Measurements from ENCODE around the gene LMX1A.

LMX1A gene

DNA sequence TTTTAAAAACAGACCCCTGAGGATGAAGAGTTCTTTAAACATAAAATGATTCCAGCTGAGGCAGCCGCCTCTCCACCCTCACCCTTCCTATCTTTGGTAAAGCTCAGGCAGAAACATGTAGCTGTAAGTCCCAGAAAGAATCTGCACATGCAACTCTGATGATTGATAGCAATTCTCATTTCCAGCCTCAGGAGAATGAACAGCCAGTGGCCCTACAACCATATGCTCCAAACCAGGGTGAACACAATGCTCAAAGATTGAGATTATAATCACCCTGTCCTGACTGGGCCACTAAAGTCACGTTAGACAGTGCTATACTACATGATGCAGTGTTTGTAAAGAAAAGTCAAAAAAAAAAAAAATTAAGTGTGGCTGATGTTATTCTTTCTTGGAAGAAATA, 80.2 kb downstream of the LMX1A start:
- no peak for DNase-seq (ENCODE audit: low read depth in 2 of 2, low spot score in 1 of 2)

DNA sequence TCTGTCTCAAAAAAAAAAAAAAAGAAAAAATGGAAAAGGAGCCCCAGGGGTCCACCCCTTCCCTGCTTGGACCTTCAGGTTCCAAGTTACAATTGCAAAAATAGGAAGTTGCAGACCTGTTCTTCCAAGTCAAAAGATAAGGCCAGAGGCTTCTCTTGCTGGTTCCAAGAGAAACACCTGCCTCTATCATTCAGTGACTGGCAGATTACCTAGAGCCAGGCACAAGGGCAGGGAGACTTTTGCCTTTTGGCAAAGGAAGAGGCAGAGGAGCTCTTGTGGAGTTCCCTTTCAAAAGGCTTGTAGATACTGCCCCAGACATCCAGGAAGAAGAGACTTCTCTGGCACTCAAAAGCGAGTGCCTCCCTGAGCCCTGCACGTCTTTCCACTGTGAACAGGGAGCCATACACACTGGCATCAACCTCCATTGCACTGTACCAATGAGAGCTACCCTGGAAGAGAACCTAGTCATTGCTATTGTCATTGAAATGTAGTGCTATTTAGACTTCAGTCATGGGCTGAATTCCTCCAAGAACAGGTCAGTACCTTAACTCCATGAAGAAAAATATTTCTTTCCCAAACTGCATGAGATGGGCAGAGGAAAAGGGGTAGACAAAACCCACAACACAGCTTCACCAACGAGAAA, 91.2 kb downstream of the LMX1A start:
- no peak for DNase-seq (ENCODE audit: low read depth in 2 of 2, low spot score in 1 of 2)

DNA sequence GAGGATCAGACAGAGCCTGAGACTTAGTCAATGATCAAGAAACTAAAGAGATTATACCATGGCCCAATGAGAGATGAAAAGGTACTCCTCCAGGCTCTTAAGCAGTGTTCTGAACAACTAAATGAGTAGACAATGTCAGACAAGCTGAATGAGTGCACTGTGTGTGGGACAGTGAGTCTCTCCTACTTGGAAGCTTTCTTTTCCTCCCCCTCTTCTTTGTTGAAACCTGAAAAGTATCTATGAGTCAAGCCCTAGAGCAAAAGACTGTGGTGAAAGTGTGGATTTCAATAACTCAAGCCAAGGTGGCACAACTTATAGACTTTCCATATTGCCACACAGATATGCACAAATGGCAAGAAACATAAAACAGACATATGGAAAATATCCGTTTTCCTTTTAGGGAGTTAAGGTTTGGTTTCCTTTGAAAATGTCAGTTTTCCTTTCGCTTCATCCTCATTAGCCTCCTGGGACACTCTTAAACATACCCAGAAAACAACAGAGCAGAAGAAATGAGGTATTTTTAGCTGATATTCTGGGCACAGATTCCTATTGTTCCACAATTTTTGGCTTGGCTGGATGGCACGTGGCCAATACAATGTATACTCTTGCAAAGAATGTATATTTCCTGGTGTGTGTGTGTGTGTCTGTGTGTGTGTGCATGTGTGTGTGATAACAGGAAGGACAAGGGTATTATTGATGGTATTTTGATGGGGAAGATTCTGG, 96.6 kb downstream of the LMX1A start:
- DNase-seq (ENCODE audit: low read depth in 2 of 2, low spot score in 1 of 2), result no peak

DNA sequence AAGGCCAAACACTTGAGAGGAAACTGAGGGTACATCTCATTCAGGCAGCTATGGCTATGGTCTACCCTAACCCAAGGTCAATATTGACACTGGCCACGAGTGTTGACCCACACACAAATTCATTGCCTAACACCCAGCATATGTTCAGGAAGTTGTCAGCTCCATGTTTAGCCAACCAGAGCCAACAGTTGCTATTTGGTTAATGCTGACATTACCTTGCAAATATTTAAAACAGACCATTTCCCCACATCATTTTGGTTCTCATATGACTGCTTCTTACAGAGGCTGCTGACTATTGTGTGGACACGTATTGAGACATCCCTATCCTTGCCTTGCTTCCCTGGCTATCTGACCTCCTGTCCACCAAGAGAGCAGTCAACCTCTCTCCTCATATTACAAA, 97.3 kb downstream of the LMX1A start:
- DNase-seq (ENCODE audit: low read depth in 2 of 2, low spot score in 1 of 2), result no peak

DNA sequence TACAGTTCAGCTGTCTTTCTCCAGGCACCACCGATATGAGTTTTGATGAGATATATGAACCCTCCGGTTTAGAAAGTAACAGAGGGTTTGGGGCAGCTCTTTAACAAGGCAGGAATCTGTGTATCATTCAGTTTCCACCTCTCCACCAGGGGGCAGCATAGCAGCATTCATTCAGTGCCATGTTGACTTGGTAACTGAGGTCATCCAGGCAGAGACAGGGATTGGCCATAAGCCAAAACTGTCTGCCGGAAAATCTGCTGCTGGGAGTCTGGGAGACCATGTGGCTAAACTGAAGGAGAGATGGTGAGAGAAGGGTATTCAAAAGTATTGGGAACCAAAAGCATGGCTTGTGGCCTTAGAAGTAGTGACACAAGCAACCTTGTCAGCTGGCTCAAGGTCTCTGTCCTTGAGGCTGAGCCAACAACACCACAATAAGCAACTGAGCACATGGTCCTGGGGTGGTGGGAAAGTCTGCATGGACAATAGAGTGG, 98.5 kb downstream of the LMX1A start:
- DNase-seq (ENCODE audit: low read depth in 2 of 2, low spot score in 1 of 2), result no peak

DNA sequence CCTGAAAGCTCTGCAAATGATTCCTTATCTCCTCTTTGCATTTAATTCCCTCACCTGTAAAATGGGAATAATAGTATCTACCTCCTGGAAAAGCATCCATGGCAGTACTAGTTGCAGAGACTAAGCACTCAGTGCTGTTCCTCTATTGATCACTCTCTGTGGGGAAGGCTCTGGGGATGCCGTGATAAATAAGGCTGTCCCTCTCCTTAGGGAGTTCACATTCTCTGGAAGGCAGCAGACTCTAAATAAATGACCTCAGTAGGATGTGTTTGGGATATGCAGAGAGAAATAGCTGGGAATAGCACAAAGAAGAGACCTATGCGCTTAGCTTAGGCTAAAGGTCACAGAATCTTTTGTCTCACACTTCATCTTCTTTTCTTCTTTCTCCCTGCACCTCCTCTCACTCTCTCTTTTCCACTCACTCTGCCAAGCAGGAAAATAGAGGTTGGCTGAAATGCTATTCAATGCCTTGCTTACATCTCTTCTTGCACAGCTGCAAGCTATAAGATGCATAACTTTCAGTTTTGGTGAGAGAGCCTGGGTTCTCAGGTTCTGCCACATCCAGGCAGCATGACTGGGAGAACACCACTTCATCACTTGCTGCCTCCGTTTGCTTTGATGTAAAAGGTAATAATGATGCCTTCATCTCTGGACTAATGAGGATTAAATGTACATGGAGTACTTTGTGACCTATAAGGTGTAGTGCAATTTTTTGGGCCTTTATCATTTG, 101.5 kb downstream of the LMX1A start:
- DNase-seq (ENCODE audit: low read depth in 2 of 2, low spot score in 1 of 2), result no peak

DNA sequence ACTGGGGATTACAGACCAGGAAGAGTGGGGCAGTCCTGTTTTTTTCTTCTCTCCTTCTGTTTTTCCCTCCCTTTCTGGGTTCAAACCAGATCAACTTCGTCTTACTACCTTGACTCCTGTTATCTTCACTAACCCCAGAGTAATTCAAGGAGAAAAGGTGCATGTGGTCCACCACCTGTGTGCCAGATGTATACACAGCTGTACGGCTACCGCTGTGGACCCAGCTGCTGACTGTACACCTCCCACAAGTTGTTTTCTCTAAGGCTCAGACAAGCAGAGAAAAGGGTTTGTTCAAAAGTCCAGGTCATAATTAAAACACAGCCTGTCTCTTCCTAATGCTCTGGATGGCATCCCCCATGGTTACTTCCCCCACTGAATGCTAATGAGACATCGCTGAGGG, 102.1 kb downstream of the LMX1A start:
- no peak for DNase-seq (ENCODE audit: low read depth in 2 of 2, low spot score in 1 of 2)

DNA sequence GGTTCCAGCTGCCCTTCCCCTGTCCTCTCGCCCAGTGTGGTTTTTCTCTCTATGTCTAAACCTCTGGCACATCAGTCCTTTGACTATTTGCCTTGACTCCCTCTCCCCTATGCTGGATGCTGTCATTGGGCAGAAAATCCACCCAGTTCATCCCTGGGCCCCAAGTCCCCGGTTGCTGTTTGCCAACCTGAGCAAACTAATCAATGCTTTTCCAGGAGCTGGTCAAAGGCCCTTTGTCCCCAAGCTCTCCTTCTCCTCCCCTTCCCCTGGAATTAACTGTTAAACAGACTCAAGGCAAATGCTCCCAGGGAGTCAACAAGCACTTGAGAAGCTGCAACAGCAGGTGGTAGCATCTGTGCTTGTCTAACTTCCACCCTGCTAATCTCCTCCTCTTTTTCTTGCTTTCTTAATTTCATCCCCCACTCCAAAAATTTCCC, 102.7 kb downstream of the LMX1A start:
- DNase-seq (ENCODE audit: low read depth in 2 of 2, low spot score in 1 of 2), result no peak

DNA sequence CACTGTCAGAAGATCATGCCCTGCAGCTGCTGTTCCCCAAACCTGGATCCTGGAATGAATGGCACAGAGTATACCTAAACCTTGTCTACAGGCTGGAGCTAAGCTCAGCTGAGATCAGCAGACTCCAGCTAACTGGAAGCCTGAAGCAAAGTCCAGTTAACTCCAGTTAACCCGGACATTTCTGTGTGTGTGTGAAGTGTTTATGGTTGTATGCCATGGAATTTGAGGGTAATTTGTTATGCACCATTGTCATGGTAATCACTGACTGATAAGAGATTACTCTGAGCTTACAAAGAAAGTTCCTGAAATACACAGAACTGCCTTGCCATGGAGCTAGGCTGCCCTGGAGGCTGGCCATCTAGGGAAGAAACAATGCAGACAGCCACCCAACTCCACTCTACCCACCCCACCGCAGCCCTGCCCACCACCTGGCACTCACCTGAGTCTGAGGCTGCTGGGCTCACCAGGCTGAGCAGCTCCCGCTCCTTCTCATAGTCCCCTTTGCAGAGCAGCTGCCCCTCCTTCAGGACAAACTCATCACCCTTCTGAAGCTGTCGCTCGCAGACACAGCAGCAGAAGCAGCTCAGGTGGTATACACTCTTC, 107.4 kb downstream of the LMX1A start:
- DNase-seq (ENCODE audit: low read depth in 2 of 2, low spot score in 1 of 2), result no peak

DNA sequence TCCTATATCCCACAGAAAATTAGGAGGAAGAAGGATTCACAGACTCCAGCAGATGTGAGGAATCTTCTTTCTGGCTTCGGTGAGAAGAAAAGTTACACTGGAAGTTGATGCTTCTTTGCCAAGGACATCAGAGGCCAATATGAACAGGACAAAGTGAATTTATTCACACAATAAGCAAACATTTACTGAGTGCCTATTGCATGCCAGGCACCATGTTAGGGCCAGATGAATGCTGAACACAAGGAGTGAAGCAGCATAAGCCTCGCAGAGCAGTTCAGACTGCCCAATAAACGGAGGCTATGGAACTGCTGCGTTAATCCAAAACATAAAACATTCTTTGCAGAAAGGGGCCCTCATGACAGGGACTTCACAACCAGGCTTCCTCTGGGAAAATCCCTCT, 114.6 kb downstream of the LMX1A start:
- no peak for DNase-seq (ENCODE audit: low read depth in 2 of 2, low spot score in 1 of 2)

DNA sequence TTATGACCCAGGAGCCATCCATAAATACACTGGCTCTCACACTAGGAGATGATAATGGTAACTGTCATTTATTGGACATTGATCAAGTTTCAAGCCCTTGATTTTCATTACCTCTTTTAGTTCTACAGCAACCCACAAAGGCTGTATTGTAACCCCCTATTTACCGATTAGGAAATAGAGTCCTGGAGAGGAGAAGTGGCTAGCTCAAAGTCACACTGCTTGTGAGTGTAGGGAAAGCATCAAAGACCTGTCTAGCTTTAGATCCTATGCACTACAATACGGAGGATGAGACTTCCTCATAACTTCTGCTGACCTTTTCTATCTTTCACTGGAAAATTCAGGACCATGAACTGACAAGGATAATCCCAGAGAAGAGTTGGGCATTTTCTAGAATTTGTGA, 115.2 kb downstream of the LMX1A start:
- no peak for DNase-seq (ENCODE audit: low read depth in 2 of 2, low spot score in 1 of 2)

DNA sequence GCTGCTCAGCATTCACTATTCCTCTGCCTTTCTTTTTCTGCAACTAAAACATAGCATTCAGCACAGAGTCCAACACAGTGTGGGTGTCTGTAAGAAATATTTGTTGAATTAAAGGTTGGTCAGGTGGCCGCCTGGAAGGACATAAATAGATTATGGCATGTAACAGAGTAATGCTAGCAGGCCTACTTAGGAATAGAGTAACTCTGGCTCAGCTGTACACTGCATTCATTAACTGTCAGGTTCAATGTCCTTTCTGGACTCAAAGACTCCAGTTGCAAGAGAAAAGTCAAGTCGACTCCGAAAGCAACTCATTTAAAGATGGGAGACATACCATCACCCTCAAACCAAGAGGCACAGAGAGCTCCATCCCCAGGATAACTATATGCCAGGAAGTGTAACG, 116.0 kb downstream of the LMX1A start:
- DNase-seq (ENCODE audit: low read depth in 2 of 2, low spot score in 1 of 2), result no peak

DNA sequence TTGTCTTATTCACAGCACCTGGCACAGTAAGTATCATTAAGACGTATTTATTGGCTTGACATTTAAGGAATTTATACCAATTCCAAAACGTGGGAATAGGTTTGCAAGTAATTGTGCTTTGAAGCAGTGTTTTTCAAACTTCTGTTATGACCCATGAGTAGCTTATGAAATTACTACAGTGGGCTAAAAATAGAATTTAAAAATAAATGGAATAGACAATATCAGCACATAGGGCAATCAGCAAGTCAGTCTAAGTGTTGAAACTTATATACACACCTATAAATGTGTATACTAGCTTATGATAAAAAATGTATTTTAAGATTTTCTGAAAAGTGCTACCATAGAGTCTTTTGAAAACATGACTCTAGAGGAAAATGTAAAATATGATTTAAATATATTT, 116.6 kb downstream of the LMX1A start:
- no peak for DNase-seq (ENCODE audit: low read depth in 2 of 2, low spot score in 1 of 2)

DNA sequence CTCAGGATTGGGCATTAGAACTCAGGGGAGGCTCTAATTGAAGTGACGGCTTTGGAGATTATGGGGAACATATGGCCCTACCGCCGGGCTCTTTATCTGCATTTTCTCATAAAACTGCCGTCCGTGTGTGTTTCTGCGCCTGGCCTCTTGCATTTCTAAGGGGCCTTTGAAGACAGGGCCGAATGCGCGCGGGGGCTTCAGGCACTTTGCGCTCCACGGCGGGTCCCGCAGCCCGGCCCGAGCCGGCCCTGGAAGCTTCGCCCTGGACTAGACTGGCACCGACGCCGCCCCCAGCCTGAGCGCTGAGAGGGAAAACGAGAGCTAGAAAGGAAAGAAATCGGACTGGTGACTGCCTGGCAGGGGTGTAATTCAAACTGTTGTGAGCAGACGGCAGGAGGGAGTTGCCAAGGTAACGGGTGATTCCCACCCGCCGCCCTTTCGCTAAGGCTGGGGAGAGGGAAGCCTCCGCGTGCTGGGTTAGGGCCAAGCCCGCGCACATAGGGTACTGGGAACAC, 120.7 kb downstream of the LMX1A start:
- no peak for DNase-seq (ENCODE audit: low read depth in 2 of 2, low spot score in 1 of 2)

DNA sequence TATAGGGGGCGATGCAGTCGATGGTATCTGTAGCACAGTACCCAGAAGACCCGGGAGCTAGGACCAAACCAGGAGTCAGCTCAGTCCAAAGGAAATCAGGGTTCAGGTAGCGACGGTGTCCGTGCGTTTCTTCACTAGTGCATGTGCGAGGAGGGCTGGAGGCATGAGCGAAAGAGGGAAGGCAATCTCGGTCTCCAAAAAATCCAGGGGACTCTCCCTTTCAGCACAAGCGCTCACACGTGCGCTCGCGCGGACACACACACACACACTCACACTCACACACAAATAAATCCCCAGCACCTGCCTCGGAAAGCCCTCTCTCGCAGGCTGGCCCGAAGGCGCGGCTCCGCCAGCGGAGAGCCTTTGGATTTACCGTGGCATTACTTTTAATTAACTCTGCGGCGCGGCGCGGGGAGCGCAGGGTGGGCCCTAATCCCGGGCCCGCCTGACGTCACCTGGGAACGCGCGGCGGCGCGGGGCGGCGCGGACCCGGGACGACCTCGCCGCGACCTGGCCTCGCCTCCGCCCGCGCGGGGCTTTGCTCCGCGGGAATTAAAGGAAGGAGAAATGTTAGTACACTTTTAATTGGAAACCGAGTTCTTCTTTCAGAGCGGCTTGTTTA, 121.2 kb downstream of the LMX1A start:
- no peak for DNase-seq (ENCODE audit: low read depth in 2 of 2, low spot score in 1 of 2)

DNA sequence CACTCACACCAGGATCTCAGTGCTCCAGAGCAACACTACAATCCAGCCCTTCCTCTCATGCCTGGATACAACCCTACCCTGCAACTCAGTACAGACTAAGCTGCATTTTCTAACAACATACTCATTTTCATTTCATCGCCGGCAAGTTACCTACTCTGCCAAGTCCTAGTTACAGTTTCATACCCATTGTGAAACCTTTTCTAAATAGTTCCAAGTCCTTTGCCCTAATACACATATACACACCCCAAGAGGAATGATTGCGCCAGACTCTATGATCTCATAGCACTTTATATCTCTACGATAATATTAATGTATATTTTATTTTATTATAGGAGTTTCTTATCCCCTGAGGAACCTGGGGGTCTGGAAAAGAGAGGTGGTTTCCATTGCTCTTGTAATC, 122.4 kb downstream of the LMX1A start:
- no peak for DNase-seq (ENCODE audit: low read depth in 2 of 2, low spot score in 1 of 2)

DNA sequence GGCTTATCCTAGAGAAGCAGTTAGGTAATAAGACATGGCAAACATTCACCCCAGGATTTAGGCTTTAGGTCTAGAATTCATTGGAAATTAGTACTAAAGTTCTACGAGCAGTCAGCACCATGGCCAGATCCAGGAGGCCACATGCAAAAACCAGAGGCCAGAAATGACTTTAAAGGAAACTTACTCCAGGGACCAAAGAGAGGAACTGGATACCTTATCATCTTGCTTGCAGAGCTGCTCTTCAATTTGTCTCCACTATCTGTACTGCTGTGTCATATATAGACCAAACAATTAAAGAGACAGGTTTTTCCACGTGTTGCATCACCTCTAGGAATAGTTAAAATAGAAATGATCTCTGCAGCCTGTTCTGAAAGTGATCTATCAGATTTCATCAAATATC, 127.8 kb downstream of the LMX1A start:
- no peak for DNase-seq (ENCODE audit: low read depth in 2 of 2, low spot score in 1 of 2)

DNA sequence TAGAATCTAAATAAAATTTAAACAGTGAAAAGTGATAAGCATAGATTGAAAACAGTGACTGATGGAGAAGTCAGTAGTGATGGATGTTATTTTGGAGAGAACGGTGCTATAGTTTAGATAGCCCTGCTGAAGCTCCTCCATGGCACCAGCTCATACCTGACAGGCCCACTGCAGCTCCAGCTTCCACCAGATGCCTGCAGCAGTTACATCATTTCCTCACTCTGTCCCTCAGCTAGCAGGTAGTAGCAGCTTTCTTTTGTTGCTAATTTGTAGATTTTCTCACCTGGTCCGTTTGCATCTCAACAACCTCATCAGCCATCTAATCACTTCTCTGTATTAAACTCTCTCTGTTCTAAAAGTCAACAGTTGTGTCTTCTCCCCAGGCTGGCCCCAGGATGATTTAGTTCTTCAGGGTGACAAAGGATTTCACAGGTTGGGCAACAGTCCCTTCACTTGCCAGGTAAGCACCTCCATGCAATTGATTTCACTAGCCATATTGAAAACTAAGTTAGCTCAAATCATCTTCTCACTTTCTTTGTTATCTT, 128.3 kb downstream of the LMX1A start:
- no peak for DNase-seq (ENCODE audit: low read depth in 2 of 2, low spot score in 1 of 2)

DNA sequence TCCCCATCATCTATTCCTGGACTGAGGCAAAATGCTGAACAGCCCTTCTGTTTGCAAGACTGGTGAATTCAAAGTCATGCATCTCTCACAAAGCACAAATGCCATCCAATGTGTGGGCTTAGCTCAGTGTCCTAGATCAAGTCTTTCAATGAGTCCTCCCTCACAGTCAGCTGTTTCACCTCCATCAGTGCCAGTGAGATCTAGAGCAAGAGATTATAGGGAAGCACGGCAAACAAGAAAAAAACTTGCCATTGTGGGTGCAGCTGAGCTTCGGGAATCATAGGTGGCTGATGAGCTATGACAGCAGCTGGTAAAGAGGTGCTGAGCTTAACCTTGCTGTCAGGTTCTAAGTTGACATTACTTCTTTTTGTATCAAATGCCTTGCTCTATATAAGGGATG, 130.2 kb downstream of the LMX1A start:
- no peak for DNase-seq (ENCODE audit: low read depth in 2 of 2, low spot score in 1 of 2)

DNA sequence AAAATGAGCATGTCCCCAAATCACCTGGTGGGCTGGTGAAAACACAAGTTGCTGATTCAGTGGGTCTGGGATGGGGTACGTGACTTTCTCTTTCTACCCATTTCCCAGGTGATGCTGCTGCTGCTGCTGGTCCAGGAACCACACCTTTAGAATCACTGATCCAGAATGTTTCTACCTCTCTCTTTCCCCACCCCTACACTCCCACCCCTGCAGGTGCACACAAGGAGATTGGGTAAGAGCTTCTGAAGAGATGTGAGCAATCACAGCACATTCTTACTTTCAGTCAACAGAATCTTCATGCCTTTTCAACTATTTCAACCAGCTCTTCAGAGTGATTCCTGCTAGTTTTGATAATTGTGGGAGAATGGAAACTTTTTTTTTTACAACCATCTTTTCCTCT, 130.9 kb downstream of the LMX1A start:
- DNase-seq (ENCODE audit: low read depth in 2 of 2, low spot score in 1 of 2), result no peak

DNA sequence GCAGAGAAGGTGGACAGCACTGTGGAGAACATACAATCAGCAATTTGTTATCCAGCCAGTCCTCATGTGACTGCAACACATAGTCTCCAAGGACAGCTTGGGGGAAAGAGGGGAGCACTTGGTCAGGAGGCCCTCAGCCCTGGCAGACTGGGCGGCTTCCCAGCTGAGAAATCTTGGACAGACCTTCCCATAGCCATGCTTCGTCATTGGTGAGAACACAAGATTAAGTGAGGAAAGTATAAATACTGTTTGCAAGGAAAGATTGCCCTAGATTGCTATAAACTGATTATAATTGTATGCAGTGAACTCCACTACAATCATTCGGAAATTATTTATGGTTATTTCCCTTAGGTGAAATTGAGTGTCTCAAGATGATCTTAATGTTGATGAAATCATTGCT, 131.5 kb downstream of the LMX1A start:
- DNase-seq (ENCODE audit: low read depth in 2 of 2, low spot score in 1 of 2), result no peak

Measured in stimulated activated CD8-positive, alpha-beta memory T cell treated with anti-CD3 and anti-CD28 coated beads, Interleukin-4, amount 100 ng/mL, for 4 hours (primary cell).